Fibroblast of pulmonary artery (primary cell): ENCODE measurements around the gene S100A14.
A peak's percentile ranks its signal among the peaks of the same experiment; 100 is the strongest.

Source experiments
- DNase-seq: peaks from one replicate; pipeline ENCODE4 v3.0.0-alpha.2; 2010; ENCODE audit warnings: low read depth
- H3K4me3 ChIP-seq: replicated peaks from 2 replicates; pipeline ENCODE4 v1.5.1; 2011; ENCODE audit warnings: low read depth, mild to moderate bottlenecking, control low read depth, low read length, moderate library complexity
- TF ChIP-seq, protein P1 (sequence below): IDR thresholded peaks from 2 replicates; pipeline ENCODE4 v1.5.1; 2011; ENCODE audit warnings: mild to moderate bottlenecking, control low read depth, low read length, inconsistent platforms; ENCODE audit errors: missing control alignments

S100A14 gene

DNA sequence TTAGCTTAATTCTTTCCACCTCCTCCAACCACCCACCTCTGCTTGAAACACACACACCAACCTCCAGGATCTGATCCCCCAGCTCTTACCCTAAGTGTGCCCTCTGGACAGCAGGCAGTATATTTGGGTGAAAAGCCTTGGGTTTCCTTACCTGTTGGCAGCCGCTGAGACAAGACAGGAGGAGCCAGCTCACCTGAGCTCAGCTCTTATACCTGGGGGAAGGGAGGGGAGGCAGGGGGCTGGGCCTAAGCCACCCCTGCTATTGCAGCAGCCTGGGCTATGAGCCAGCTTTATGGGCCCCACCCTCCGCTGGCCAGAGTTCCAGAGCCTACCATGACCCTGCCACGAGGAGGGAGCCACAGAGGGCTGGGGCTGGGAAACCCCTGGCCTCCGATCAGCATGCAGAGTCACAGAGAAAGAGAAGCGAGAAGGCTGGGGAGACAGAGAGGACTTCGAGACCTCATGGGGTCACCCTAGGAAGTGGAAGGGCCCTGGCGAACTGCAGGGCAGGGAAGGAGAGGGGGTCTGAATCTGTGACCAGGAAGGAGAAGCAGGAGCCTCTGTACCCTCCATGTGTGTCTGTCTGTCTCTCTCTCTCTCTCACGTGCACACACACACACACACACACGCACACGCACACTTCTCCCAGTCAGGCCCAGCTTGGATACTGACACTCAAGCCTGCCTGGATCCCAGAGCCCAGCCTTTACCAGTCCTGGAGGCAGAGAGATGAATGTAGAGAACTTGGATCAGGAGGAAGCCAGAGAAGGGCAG, at the start of gene S100A14:
TSS of gene S100A14 (minus strand) at position 182 of the 773 bp plus-strand sequence. CDS start 467 bp downstream, outside the sequence.
- TF ChIP-seq, protein P1, sequence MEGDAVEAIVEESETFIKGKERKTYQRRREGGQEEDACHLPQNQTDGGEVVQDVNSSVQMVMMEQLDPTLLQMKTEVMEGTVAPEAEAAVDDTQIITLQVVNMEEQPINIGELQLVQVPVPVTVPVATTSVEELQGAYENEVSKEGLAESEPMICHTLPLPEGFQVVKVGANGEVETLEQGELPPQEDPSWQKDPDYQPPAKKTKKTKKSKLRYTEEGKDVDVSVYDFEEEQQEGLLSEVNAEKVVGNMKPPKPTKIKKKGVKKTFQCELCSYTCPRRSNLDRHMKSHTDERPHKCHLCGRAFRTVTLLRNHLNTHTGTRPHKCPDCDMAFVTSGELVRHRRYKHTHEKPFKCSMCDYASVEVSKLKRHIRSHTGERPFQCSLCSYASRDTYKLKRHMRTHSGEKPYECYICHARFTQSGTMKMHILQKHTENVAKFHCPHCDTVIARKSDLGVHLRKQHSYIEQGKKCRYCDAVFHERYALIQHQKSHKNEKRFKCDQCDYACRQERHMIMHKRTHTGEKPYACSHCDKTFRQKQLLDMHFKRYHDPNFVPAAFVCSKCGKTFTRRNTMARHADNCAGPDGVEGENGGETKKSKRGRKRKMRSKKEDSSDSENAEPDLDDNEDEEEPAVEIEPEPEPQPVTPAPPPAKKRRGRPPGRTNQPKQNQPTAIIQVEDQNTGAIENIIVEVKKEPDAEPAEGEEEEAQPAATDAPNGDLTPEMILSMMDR: no peak
- DNase-seq: no peak
- no peak within 1 kb of the TSS for H3K4me3 ChIP-seq

DNA sequence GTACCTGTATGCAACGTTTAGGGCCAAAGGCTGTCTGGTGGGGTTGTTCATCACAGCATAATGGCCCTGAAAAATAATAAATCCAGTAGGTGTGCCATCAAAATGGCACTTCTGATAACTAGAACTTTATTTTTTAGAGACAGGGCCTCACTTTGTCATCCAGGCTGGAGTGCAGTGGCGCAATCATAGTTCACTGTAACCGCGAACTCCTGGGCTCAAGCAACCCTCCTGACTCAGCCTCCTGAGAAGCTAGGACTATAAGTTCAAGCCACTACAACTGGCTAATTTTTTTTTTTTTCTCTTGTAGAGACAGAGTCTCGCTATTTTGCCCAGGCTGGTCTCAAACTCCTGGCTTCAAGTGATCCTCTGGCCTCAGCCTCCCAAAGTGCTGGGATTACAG, 47.1 kb upstream of the S100A14 start:
- TF ChIP-seq, protein P1: no peak
- DNase-seq: peak; percentile 49
- H3K4me3 ChIP-seq: no peak overlapping the region

DNA sequence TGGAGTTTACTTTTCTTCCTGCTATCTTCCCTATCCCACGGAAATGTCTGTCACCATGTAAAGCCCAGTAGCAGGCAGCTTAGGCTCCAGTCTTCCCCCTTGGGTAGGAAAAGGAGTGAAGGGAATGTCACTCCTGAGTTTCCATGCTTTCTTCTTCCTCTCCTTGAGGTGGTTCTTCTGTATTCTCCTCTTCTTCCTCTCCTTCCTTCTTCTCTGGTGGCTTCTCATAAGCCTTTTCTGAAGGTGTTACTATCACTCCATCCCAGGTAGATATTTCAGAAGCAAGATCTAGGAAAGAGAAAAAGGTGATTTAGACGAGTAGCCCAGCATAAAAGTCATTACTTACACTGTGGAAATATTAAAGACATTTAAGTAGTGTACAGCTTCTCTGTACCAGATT, 46.1 kb upstream of the S100A14 start:
- TF ChIP-seq, protein P1: no peak
- no peak overlapping the region for H3K4me3 ChIP-seq
- DNase-seq: no peak

DNA sequence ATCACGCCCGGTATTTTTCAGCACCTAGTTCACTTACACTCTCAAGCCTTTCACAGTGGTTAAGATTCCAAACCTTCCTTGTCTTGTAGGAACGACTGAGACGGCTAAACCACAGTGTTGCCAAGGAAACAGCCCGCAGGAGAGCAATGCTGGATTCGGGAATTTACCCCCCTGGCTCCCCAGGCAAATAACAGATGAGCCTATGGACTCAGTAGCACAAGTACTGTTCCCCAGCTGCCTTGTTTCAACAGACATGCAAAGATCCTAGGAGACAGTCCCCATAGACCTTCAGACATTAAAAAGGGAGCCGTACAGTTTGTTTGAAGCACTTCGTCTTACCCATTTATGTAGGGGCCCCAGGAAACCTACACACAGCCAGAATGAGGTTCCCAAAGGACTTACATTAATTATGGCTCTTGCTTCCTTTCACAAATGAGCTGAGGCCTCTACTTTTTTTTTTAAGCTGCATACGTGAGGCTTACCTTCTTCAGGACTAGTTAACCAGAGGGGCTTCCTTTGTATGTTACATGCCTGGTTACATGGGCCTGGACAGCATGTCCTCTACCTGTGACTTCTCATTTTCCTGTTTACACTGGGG, 45.1 kb upstream of the S100A14 start:
- TF ChIP-seq, protein P1: no peak
- no peak overlapping the region for H3K4me3 ChIP-seq
- no peak for DNase-seq

DNA sequence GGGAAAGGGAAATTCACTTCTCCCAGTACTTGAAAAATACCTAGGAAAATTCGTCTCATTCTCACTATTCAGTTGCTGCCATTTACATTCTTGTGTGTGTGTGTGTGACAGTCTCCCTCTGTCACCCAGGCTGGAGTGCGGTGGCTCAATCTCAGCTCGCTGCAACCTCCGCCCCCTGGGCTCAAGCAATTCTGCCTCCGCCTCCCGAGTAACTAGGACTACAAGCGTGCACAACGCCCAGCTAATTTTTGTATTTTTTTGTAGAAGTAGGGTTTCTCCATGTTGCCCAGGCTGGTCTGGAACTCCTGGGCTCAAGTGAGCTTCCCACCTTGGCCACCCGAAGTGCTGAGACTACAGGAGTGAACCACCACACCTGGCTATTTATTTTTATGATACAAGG, 43.5 kb upstream of the S100A14 start:
- no peak for DNase-seq
- TF ChIP-seq, protein P1: no peak
- H3K4me3 ChIP-seq: peak overlapping the region; percentile 93

DNA sequence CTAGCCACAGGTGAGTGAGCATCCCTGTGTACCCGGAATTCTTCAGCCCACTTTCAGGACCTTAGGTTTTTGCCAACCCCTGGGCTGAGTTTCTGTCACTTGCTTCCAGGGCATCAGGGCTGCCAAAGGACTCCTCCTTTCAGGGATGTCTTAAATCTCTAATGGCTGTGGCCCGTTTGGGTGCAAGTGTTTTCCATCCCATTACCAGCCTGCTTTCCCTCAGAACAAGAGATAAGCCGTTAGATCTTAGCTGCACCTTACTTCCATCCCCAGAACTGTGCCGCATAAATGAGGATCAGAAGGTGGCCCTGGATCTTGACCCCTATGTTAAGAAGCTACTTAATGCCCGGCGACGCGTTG, 43.0 kb upstream of the S100A14 start:
- TF ChIP-seq, protein P1: no peak
- no peak for DNase-seq
- peak overlapping the region; percentile 93 for H3K4me3 ChIP-seq
